Right kidney (tissue), 1 donor: Measurements from ENCODE around the gene EPB41L2.
"Not testable (repeated sequence)": the region's sequence is repeated elsewhere in the genome, so short reads cannot be mapped to it uniquely, and the experiment has no call there.

ENCODE experiments used
- DNase-seq: peaks from one replicate; pipeline ENCODE4 v3.0.0-alpha.2; 2016

The EPB41L2 gene

DNA sequence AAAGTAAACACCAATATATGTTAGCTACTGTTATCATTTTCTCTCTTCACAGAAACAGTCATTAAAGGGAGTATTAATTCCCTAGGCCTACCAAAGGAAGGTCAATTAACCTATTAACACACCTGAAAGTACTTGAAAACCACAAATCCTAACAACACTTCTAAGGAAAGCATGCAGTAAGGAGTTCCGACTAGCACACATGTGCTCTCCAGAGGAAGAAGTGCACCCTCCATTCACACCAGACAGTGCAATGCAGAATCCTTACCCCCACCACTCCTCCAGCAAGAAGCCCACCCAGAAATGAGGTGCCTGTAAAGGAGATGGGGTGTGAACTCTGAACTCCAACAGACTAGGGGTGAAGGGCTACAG lies 58.7 kb downstream of the EPB41L2 start:
- DNase-seq = no peak

DNA sequence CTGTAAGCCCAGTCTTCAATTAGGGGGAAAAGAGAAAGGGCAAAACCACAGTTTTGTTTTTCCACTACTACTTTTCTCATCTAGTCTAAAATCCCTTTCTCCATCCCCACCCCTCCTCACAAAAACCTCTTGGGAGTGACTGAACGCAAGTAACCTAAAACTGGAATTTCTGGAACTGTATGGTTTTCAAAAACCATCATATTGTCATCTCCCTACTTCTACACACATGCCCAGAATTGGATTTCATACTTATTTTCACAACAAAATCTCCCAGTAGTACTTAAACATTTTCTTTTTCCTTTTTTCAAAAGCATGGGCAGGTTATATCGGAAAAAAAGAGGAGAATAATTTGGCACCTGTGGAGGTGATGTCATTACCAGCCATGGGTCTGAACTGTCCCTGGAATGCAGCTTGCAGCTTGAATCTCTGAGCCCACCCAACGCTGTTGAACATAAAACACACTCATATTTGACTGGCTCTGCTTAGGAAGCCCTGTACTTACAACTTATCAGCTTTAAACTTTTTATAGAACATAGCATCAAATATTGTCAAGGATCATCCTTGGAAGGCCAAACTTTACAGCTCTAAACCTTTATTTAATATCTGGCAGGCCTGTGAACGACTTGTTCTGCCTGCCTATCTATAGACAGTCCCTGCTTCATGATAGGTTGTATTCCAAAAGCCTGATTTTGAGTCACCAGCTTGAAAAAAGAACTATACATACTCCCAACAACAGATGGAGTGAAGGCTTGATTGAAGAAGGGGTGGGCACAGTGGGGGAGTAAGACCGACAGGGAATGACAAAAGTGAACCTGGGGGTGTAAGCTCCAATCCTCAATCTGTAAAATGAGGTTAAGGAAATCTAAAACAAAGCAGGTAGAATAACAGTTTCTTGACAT lies 59.3 kb downstream of the EPB41L2 start:
- DNase-seq = no peak

DNA sequence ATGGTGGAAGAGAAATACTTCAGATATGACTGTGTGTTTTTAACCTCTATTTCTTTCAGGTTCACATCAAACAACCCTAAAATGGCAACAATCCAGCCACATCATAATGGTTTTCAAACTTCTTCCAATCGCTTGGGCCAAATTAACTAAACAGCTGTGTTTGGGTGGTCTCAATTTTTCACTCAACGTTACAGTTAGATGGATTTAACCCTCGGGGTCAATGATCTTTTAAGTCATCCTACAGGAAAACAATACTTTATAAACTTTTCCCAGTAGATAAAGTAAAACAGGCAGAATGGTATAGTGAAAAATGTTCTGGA lies 60.4 kb downstream of the EPB41L2 start:
- no peak for DNase-seq

DNA sequence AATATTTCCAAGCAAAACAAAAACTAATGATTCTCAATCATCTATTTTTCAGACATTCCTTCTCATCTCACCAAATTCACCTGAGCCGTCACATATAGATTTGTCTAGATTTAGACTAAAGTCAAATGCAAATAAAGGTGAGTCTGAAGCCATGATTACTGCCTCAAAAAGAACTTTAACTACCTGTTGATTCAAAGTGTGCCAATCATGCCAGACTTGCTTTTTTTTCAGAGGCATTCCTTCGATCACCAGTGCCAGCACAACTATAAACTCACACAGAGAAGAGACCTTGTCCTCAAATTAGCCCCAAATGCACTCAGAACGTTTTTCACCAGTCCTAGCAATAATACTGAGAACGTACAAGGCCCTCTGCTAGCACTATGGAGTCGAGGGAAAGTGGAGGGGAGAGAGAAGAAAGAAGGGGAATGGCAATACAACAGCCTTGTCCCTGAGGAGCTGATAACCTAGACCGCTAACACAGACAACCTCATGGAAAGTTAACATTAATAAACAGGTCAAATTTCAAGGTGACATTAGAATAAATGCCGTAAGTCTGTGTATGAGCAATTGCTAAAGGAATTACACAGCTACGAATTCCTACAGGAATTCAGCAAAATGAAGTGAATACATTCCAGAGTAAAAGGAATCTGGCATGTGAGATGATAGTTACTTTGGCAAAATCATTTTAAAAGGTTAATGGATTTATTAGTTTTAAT lies 60.9 kb downstream of the EPB41L2 start:
- DNase-seq = no peak

DNA sequence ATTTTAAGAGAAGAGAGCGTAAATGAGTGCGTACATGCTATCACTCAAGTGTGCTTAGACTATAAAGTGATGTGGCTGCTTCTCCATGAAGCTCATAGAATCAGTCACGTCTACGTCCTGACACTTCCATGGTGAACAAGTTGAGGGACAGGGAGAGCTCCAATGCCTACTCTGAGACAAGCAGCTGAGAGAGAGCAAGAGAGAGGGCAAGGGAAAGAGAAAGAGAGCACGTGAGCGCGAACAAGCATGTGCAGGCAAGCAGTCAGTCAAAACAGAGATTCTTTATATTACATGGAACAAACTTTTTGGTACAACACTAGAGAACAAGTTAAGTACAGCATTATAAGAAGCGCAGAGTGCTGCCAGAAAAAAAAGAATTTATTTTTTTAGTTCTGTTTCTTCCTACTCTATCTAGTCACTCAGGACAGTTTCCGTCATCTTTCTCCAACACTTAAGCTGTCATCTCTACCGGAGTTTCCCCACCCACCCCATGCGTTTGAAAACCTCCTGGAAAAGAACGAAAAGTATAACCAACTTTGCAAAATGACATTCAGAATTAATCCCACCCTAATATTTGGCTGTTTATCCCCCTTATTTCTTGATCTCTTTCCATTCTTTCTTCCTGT lies 61.8 kb downstream of the EPB41L2 start:
- no peak for DNase-seq

DNA sequence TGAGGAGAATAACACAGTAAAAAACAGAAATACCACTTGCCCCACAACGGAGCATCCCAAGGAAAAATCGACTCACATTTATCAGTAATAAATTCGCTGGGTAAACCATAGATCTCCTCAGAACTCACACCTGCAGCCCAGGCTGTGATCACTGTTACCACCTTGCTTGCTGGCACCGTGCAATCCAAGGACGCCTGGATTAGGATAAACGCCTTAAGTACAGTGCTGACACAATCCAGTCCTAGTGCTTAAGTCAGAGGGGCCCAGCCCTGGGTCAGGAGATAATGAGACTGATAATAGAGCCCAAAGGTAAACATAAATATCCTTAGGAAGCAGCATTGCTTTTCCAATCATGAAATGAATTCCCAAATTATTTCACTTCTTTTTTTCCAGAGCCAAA lies 62.5 kb downstream of the EPB41L2 start:
- DNase-seq = no peak

DNA sequence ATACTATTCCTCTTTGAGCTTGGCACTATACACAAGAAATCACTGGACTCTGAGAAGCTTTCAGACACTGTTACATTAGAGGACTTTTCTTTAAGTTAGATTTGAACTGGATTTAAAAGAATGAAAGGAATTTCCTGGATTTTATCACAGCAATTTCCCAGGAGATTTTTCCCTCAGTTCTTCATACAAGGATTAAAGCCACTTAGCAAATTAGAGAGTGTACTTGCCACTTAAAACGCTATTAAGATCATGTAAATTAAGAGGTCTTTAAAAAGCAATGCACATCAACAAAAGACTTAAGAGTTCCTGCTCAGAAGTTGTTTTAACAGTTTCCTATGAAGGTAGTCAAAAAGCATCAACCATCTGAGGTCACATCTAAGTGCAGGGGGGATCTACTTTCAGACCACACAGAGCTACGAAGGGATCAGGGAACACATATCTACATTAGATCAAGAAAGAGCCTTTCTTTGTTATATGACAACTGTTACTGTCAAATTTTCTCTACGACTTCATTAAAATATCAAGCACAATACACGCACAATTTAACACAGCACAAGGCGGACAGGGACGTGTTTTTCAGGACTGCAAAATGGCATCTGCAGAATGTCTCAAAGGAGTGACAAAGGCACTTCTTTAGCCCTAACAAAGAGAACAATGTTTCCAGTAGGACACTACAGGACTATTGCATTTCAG lies 65.8 kb downstream of the EPB41L2 start:
- DNase-seq = no peak

DNA sequence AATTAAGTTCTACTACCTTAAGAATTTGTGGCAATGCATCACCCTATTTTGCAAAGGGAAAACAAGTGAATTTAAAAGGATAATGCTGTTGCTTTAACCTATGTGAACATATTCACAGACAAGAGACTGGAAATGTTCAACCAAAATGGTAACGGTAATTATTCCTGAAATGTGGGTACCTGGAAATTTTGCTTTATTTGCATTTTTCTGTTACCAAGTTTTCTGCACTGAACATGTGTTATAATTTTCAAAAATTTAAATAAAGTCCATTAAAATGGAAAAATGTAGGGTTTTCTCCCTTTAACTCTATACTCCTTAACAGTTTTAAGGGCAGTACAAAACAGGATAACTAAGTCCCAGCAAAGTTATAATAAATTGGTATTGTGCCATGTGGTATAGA lies 66.4 kb downstream of the EPB41L2 start:
- DNase-seq = no peak

DNA sequence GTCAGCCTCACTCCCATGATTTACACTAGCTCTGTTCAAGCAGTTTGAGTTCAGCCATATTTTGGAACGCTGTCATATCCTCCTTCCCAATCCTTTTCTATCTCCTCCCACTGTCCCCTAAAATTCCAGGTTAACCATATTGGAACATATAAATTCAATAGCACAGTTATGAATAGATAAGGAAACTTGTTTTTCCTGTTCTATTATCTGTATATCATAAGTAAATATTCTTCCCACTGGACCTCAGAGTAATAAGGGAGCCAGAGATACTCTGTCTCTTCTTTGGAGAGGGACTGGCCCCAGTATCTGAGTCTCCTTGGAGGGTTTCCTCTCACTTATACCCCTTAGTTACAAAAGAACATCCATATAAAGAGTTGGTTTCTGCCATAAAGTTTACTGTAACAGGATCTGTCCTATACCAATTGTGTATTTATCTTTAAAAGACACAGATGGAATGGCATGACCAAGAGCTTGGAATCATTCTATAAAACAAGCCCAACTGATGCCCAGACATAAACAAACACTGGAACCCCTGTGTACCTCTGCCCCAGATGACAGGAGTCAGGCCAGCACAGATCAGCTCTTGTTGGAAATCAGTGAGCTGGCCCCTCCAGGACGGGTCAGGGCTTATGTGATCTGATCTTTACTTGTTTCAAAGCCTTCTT lies 67.1 kb downstream of the EPB41L2 start:
- no peak for DNase-seq

DNA sequence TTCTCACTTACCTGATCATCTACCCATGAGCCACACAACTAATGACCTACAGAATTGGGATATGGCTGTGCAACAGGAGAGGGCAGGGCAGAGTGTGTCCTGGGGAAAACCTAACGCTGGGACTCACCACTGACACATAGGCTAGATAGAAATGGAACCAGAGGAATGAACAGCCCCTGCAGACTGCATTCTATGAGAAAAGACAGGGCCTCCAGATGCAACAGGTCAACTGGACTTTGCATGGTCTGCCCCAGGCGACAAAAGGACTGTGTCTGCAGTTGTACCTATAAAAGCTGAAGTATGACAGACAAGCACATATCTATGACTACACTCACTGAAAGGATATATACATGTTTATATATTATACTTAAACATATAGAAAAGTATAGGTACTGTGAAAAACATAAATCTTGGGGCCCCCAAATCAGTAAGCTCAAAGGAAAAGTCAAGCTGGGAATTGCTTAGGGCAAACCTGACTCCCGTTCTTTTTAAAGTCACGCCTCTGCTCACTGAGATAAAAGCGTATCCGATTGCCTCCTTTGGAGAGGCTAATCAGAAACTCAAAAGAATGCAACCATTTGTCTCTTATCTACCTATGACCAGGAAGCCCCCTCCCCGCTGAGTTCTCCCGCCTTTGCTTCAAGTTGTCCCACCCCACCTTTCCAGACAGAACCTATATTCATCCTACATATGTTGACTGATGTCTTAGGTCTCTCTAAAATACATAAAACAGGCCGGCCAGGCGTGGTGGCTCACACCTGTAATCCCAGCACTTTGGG lies 68.5 kb downstream of the EPB41L2 start:
- no peak for DNase-seq

DNA sequence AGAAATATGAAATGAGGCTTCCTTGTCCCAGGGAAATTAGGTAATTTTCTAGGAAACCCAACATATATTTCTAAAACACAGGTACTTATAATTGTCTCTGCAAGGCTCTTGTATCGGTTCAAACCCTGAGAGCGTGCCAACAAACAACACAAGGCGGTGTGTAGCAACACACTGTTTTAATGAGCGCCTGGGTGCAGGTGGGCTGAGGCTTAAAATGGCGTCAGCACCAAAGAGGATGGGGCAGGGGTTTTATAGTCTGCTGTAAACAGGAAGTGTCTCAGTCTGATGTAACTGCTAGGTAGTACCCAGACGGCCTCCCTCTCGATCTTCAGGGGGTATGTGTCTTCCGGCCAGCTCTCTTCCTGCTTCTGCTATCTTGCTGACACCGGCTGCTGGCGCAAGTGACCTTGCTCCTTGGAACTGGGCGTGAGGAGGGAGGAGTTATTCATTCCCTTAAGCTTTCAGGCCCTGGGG lies 69.7 kb downstream of the EPB41L2 start:
- no peak for DNase-seq

DNA sequence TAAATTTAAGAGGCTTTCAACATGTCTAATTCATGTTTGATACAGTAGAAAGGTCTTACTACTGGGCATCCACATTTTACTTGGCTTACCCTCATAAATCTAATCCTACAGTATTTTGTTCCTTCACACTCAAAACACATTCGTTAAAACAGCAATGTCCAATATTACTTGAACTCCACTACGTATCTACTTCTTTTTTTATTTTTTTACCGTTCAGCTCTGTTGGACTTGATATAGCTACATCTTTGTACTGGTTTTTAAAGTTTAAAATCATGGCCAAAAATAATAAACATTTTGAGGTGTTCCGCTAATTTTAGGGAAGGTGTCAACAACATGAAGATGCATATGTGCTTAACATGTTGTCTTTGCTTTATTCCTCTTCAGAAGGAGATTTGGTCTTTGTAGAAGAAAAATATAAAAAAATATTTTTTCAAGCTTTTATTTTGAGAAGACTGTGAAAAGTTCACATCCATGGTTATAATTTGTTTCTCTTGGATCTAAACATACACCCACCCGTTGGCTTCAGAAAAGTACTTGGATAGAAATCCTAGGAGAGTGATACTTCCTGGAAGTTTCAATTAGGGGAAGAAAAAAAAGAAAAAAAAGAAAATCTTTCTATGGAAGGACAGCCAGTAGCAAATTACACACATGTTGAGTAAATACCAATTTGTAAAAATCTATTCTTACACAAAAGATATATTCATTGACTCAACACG lies 71.5 kb downstream of the EPB41L2 start:
- DNase-seq = no peak

DNA sequence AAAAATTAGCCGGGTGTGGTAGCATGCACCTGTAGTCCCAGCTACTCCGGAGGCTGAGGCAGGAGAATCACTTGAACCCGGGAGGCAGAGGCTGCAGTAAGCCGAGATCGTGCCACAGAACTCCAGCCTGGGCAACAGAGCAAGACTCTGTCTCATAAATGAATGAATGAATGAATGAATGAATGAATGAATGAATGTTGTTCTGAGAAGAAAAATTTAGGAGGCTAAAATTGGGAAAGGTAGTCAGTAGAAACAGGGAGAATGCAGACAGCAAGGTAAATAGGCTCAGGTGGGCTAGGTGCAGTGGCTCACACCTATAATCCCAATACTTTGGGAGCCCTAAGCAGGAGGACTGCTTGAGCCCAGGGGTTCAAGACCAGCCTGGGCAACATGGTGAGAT lies 75.5 kb downstream of the EPB41L2 start:
- DNase-seq = not testable (repeated sequence)

DNA sequence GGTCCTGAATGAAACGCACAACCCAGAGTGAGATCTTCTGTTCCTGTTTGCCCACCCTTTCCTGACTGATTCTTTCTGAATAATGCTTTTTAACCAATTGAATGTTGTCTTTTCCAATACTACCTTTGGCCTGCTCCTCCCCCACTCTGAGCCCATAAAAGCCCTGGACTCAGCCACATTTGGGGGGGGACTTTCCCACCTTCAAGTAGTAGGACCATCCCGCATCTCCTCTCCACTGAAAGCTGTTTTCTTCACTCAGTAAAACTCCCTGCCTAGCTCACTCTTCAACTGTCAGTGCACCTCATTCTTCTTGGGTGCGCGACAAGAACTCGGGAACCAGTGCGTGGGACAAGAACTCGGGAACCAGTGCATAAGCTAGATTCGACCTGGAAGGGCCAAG lies 77.9 kb downstream of the EPB41L2 start:
- DNase-seq = no peak

DNA sequence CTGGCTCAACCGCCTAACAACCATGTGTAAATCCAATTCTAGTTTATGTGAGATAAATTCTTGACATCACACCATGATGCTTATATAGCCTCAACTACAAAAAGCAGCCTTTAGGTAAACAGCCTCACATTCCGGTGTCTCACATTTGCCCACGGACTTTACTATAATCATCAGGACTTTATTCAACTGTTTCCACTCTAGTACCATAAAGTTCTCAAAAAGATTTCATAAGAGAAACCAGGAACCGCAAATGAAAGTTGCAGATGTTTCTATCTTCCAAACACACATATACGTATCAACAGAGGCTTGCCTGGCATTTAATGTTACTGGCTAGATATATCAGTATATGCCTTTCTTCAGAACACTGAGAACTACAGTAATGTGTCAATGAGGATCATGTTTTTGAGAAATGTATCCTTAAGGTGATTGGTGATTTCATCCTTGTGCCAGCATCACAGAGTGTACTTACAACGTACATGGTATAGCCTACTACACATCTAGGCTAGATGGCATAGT lies 80.0 kb downstream of the EPB41L2 start:
- no peak for DNase-seq

DNA sequence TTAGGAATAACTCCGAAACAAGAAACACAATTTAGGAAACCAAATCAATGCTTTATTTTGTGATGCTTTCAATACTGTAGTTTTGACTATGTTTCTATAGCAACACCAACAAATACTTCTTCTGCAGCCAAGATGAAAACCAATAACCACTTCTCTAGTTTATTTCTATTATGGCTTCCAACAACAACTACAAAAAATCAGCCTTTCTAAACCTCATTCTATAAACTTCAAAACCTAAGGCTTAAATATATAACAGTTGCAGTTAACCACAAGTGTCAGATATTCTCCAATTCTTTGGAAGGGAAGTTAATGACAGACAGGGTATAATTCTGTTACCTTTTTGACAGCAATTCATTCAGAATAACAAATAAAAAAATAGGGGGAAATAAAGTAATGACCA lies 80.9 kb downstream of the EPB41L2 start:
- DNase-seq = no peak

DNA sequence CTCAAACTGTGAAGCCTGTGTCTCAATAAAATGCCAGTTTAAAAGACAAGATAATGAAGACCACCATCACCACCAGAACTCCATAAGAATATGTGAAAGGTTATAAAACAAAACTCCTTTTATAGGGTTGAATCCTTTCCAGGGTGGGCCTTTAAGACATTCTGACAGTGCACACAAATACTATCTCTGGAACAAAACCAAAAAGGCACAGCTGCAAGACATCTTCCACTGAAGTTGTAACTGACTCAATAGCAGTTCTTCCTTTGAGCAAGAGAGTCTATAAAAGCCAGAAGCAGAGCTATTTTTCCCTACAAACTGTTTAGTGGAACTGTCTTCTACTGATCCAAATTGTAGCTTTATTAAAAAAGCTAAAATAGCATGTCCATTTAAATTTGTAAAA lies 81.6 kb downstream of the EPB41L2 start:
- no peak for DNase-seq

DNA sequence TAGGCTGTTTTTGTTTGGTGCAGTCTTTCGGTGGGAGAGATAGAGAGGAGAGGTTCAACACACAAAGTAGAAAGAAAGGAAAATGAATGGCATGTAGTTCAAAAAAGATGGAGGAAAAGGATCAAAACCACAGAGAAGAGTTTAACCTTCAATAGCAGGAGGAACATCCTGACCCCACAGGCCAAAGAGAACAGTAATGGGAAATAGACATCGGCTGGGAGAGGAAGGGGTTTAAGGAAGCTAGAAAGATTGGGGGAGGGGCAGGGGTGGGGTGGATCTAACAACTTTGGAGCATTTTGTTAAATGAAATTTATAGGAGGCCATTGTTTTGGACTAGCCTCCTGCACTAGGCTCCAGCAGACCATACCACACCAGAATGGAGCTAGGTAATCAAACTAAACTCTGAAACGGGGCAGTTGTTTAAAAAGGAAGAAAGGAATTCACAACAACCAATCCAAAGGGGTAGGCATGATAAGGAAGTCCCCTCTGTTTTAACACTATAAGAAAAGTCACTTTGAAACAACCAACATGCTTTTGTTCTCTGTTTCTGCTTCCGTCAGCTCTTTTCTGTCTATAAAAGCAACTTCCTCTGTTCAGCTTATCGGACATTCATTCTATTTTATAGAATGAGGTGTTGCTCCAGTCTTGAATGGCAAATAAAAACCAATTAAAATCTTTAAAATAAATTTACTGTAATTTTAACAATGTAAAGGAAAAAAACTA lies 82.6 kb downstream of the EPB41L2 start:
- DNase-seq = no peak

DNA sequence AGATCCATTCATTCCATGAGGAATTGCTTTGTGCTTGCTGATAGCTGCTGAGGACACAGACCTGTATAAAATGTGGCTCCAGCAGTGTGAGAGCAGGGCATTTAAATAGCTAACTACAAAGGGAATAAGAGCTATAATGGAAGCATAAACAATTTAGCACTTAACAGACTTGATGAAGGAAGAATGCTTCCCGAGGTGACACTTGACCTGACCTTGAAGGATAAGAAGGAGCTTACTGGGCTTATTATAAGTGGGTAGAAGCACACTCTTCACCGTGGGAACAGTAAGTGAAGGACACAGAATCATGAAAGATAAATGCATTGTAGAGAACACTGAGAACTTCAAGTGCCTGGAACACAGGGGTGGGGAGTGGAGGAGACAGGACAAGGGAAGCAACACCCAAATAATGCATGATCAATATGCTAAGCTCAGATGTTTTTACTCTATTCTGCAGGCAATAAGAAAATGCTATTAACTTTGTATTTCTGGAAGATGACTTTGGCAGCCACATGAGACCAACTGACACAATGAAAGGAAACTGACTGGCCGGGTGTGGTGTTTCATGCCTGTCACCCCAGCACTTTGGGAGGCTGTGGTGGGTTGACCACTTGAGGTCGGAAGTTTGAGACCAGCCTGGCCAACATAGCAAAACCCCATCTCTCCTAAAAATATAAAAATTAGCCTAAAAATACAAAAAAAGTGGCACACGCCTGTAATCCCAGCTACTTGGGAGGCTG lies 84.2 kb downstream of the EPB41L2 start:
- no peak for DNase-seq
